Measurements from ENCODE around the gene HK1.

GRCh38 chr10:69318106-69318866, 40.0 kb downstream of the HK1 start:
- no peak for TF ChIP-seq CTCF (IDR thresholded peaks at IDR 0.05)
- TF ChIP-seq MLX (CRISPR knock-in tag; IDR thresholded peaks at IDR 0.05) = no peak
- no peak for TF ChIP-seq ZBTB21 (CRISPR knock-in tag; IDR thresholded peaks at IDR 0.05; ENCODE audit: borderline replicate concordance)
- TF ChIP-seq NR1H2 (CRISPR knock-in tag; IDR thresholded peaks at IDR 0.05) = no peak
- no peak for TF ChIP-seq ZNF416 (CRISPR knock-in tag; IDR thresholded peaks at IDR 0.05)
- TF ChIP-seq, protein P1, sequence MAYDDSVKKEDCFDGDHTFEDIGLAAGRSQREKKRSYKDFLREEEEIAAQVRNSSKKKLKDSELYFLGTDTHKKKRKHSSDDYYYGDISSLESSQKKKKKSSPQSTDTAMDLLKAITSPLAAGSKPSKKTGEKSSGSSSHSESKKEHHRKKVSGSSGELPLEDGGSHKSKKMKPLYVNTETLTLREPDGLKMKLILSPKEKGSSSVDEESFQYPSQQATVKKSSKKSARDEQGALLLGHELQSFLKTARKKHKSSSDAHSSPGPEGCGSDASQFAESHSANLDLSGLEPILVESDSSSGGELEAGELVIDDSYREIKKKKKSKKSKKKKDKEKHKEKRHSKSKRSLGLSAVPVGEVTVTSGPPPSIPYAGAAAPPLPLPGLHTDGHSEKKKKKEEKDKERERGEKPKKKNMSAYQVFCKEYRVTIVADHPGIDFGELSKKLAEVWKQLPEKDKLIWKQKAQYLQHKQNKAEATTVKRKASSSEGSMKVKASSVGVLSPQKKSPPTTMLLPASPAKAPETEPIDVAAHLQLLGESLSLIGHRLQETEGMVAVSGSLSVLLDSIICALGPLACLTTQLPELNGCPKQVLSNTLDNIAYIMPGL (CRISPR knock-in tag; IDR thresholded peaks at IDR 0.05) = no peak; the same call in 1 of the 2 replicates
